ENCODE results near the gene CAMTA1. TPM values are rescaled to one million over a fixed set of nuclear protein-coding genes. Genes with fewer than 3 reads are reported as not detected.

The CAMTA1 gene
- total RNA-seq, 1 experiment from 2014 or later, result 69.5 TPM

DNA sequence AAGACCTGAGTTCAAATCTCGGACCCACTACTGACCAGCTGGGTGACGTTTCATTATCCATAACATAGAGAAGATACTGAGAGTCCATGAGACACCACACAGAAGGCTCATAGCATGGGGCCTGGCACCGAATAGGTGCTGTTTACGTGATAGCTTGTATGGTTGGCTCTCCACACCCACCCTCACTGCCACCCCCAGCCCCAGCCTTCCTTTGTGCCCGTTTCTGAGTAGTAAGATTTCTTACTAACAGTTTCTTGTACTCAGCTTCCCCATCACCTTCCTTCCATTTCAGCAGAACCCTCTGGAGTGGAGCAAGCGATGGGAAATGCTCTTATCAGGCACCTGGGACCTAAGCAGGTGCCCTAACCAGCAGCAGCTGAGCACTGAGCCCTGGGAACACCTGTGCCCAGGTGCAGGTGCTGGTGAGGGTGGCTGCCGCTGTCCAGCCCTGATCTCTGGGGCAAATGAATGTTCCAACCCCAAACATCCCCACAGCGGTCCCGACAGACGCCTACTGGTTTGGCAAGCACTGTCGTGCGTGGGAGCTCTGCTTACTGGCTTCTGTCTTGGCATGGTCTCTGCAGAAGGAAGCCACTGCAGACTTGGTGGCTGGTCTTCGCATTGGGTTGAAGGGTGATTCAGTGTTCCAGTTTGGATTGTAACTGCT lies 225.4 kb downstream of the CAMTA1 start:
- BruUV-seq (replicated peaks), result no TSS peak
- Histone ChIP-seq H3K9me3 (ENCODE audit: control insufficient read depth in 1 of 2, insufficient read depth in 1 of 2, low read depth in 1 of 2, low read length in 2 of 2) (no peaks in the 10 kb centered on the region), H3K4me3 (replicated peaks in 1 of 2; ENCODE audit: low read depth in 1 of 2, low read length in 2 of 2) (no peak overlapping the region), H3K4me2 (ENCODE audit: low read length) (no peak overlapping the region), H3K9ac (ENCODE audit: low read length) (no peak overlapping the region), H3K9me2 (ENCODE audit: insufficient read depth) (no peaks in the 10 kb centered on the region), H2AFZ (ENCODE audit: low read depth, low read length, poor library complexity, severe bottlenecking) (no peak overlapping the region), H3K36me3 (ENCODE audit: control insufficient read depth in 1 of 2, insufficient read depth in 2 of 2, low read length in 2 of 2) (no peaks in the 10 kb centered on the region), H3K4me1 (ENCODE audit: control insufficient read depth in 1 of 2, insufficient read depth in 2 of 2, low read length in 2 of 2) (no peaks in the 10 kb centered on the region), H3K79me2 (ENCODE audit: insufficient read depth, low read length) (no peaks in the 10 kb centered on the region), H4K20me1 (ENCODE audit: insufficient read depth) (no peaks in the 10 kb centered on the region), H3K27me3 (ENCODE audit: insufficient read depth, low read length) (no peaks in the 10 kb centered on the region; the same call in 1 of the 2 replicates), H3K27ac (ENCODE audit: low read depth, low read length) (no peak overlapping the region)
- DNase-seq (ENCODE audit: low read depth, low spot score), result no peak
- ATAC-seq, result no peak
- intact Hi-C loops (cut with micrococcal nuclease), result no loop called here
- TF ChIP-seq ZNF274 (IDR thresholded peaks at IDR 0.05; ENCODE audit: low read depth, low read length) (no peak), CEBPB (IDR thresholded peaks at IDR 0.05; ENCODE audit: low read depth) (no peak)
- CTCF ChIA-PET, result no interaction called here
- RAD21 ChIA-PET (ENCODE audit: low non-redundant PET in 1 of 2, low total read pairs in 2 of 2, uncharacterized antibody in 2 of 2, unreplicated experiment in 2 of 2), result no interaction called here
- POLR2A ChIA-PET, result interaction anchor here (0.9 kb wide), 1 partner anchor 16 kb away, joined by 4 read pairs; no protein-coding TSS in a partner anchor

DNA sequence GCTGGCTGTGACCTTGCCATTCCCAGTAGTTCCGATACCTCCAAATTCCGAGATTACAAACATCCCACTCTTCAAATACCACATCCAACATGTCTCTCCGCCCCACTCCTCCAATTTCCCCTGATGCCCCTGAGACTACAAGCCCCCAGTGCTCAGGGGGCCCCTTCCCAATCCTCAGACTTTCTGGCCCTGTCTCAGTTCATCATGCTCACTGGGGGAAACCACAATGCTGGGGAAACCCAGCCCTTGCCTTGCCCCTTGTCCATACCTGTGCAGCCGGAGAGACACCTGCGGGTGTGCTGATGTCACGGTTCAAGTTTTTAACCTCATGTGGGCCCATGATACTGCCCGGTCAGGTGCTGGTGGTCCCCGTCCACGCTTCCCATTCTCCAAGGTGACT lies 226.6 kb downstream of the CAMTA1 start:
- Histone ChIP-seq H3K9ac (ENCODE audit: low read length) (no peak overlapping the region), H3K4me2 (ENCODE audit: low read length) (no peak overlapping the region), H3K79me2 (ENCODE audit: insufficient read depth, low read length) (no peaks in the 10 kb centered on the region), H3K4me1 (ENCODE audit: control insufficient read depth in 1 of 2, insufficient read depth in 2 of 2, low read length in 2 of 2) (peaks cover 0 to 7% of the 10 kb centered on the region in 2 experiments; a peak in 1 of 4 replicates), H3K27ac (ENCODE audit: low read depth, low read length) (no peak overlapping the region), H3K9me3 (ENCODE audit: control insufficient read depth in 1 of 2, insufficient read depth in 1 of 2, low read depth in 1 of 2, low read length in 2 of 2) (no peaks in the 10 kb centered on the region), H3K36me3 (ENCODE audit: control insufficient read depth in 1 of 2, insufficient read depth in 2 of 2, low read length in 2 of 2) (no peaks in the 10 kb centered on the region), H4K20me1 (ENCODE audit: insufficient read depth) (no peaks in the 10 kb centered on the region), H2AFZ (ENCODE audit: low read depth, low read length, poor library complexity, severe bottlenecking) (no peak overlapping the region), H3K9me2 (ENCODE audit: insufficient read depth) (no peaks in the 10 kb centered on the region), H3K4me3 (replicated peaks in 1 of 2; ENCODE audit: low read depth in 1 of 2, low read length in 2 of 2) (no peak overlapping the region), H3K27me3 (ENCODE audit: insufficient read depth, low read length) (no peaks in the 10 kb centered on the region; the same call in 1 of the 2 replicates)
- BruUV-seq (replicated peaks), result no TSS peak
- intact Hi-C loops (cut with micrococcal nuclease), result no loop called here
- DNase-seq (ENCODE audit: low read depth, low spot score) (no peak), ATAC-seq (no peak)
- TF ChIP-seq RAD21 (IDR thresholded peaks at IDR 0.05; ENCODE audit: low read depth) (no peak), FOSL1 (IDR thresholded peaks at IDR 0.05; ENCODE audit: low read depth) (no peak), YY1 (IDR thresholded peaks at IDR 0.05; ENCODE audit: extremely low read depth, insufficient replicate concordance, low read depth, low read length) (no peak), ZFX (IDR thresholded peaks at IDR 0.05) (no peak), POLR2AphosphoS5 (IDR thresholded peaks at IDR 0.05; ENCODE audit: low read depth, low read length) (no peak), POLR2A (IDR thresholded peaks at IDR 0.05; ENCODE audit: borderline replicate concordance, extremely low read depth, insufficient read depth, insufficient read length) (no peak), SP1 (IDR thresholded peaks at IDR 0.05; ENCODE audit: low read depth) (no peak), ZNF274 (IDR thresholded peaks at IDR 0.05; ENCODE audit: low read depth, low read length) (no peak), SIN3A (IDR thresholded peaks at IDR 0.05; ENCODE audit: low read depth) (no peak), SRF (IDR thresholded peaks at IDR 0.05; ENCODE audit: low read depth) (no peak), CEBPB (IDR thresholded peaks at IDR 0.05; ENCODE audit: low read depth) (no peak), EZH2 (IDR thresholded peaks at IDR 0.05) (no peak), ELF1 (IDR thresholded peaks at IDR 0.05; ENCODE audit: borderline replicate concordance, low read depth) (no peak), EGR1 (IDR thresholded peaks at IDR 0.05; ENCODE audit: low read depth) (no peak), TCF7L2 (IDR thresholded peaks at IDR 0.05; ENCODE audit: borderline replicate concordance, extremely low read depth, insufficient read depth, insufficient read length) (no peak), JUND (IDR thresholded peaks at IDR 0.05) (no peak)
- TF ChIP-seq, protein P1, sequence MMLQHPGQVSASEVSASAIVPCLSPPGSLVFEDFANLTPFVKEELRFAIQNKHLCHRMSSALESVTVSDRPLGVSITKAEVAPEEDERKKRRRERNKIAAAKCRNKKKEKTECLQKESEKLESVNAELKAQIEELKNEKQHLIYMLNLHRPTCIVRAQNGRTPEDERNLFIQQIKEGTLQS (IDR thresholded peaks at IDR 0.05), result no peak
- TF ChIP-seq, protein P2, sequence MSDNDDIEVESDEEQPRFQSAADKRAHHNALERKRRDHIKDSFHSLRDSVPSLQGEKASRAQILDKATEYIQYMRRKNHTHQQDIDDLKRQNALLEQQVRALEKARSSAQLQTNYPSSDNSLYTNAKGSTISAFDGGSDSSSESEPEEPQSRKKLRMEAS (IDR thresholded peaks at IDR 0.05), result no peak
- TF ChIP-seq, protein P3, sequence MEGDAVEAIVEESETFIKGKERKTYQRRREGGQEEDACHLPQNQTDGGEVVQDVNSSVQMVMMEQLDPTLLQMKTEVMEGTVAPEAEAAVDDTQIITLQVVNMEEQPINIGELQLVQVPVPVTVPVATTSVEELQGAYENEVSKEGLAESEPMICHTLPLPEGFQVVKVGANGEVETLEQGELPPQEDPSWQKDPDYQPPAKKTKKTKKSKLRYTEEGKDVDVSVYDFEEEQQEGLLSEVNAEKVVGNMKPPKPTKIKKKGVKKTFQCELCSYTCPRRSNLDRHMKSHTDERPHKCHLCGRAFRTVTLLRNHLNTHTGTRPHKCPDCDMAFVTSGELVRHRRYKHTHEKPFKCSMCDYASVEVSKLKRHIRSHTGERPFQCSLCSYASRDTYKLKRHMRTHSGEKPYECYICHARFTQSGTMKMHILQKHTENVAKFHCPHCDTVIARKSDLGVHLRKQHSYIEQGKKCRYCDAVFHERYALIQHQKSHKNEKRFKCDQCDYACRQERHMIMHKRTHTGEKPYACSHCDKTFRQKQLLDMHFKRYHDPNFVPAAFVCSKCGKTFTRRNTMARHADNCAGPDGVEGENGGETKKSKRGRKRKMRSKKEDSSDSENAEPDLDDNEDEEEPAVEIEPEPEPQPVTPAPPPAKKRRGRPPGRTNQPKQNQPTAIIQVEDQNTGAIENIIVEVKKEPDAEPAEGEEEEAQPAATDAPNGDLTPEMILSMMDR (IDR thresholded peaks at IDR 0.05 in 2 of 3, conservative IDR thresholded peaks at IDR 0.05 in 1 of 3; ENCODE audit: borderline replicate concordance in 1 of 3, insufficient read depth in 1 of 3, low read depth in 2 of 3, low read length in 2 of 3), result no peak
- POLR2A ChIA-PET, result interaction anchor here (0.9 kb wide), 1 partner anchor 15 kb away, joined by 4 read pairs; no protein-coding TSS in a partner anchor
- RAD21 ChIA-PET (ENCODE audit: low non-redundant PET in 1 of 2, low total read pairs in 2 of 2, uncharacterized antibody in 2 of 2, unreplicated experiment in 2 of 2), result no interaction called here
- CTCF ChIA-PET, result no interaction called here

Data from HCT116 (cell line).